ENCODE results near the gene CHRNA1.

DNA sequence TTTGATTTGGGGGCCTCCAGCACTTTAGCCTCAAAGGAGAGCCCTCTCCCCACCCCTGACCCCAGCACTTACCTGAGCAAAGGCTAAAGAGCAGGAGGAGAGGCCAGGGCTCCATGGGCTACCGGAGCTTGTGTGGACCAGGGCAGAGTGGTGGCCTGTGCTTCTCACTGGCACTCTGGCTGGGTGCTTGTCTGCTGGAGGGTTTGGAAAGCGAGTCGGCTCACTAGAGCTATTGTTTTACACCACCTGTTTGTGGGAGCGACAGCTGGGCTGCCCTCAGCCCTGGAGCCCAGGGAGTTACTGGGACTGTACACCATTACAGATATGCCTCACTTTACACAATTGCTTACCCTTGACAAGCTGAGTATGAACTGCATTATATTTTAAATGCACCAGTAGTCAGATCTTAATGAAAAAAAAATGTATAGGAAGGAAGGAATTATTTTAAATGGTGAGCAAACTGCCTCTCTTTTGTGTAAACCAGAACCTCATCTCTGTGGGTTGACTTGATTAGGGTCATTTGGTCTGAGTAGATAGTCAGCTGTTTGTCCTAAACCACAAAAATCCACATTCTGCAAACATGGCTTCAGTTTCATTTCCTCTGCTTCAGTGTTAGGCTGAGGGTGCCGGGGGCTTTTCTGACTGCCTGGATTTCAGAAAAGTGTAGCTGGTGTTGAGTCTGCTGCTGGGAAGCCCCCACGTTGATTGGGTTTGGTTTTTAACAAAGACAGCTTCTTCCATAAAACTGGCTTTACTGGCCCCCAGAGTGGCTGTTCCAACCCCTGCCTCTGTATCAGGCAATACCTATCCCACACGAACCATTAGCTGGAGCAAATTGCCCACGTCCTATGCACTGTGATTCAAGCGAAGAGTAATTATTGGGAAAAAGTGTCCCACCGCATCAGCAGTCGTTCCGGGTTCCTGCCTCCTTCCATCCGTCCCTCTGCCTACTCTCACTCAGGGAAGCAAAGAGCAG is at the start of gene CHRNA1:
- TF ChIP-seq, protein P1, sequence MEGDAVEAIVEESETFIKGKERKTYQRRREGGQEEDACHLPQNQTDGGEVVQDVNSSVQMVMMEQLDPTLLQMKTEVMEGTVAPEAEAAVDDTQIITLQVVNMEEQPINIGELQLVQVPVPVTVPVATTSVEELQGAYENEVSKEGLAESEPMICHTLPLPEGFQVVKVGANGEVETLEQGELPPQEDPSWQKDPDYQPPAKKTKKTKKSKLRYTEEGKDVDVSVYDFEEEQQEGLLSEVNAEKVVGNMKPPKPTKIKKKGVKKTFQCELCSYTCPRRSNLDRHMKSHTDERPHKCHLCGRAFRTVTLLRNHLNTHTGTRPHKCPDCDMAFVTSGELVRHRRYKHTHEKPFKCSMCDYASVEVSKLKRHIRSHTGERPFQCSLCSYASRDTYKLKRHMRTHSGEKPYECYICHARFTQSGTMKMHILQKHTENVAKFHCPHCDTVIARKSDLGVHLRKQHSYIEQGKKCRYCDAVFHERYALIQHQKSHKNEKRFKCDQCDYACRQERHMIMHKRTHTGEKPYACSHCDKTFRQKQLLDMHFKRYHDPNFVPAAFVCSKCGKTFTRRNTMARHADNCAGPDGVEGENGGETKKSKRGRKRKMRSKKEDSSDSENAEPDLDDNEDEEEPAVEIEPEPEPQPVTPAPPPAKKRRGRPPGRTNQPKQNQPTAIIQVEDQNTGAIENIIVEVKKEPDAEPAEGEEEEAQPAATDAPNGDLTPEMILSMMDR (IDR thresholded peaks at IDR 0.05; ENCODE audit: low read length): no peak
- no peak for TF ChIP-seq EZH2 (IDR thresholded peaks at IDR 0.05; ENCODE audit: borderline replicate concordance, low read length)

Data from OCI-LY1 (cell line).